ENCODE measurements around the gene ADCY9. TPM values are rescaled to one million over a fixed set of nuclear protein-coding genes. Genes with fewer than 3 reads are reported as not detected.

Gene ADCY9
- total RNA-seq, 2 donors from 2014 or later: 31.5 to 42.2 TPM

DNA sequence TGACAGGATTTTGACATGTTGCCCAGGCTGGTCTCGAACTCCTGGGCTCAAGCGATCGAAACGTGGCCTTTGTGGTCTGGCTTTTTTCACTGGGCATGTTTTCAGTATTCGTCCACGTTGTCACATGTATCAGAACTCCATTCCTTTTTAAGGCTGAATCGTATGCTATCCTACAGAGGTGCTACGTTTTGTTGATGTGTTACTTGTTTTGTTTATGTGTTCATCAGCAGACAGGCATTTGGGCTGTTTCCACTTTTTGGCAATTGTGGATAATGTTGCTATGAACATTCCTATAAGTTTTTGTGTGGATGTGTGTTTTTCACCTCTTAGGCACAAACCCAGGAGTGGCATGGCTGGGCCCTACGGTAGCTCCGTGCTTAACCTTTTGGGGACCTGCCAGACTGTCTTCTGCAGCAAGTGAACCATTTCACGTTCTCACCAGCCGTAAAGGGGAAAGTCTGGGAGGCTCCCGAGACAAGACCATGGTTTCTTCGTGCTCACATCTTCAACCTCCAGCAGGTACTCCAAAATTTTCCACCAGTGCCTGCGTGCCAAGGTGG, 26.9 kb downstream of the ADCY9 start:
- Histone ChIP-seq H3K4me3 (no peak overlapping the region), H3K4me1 (peaks cover 0 to 34% of the 10 kb centered on the region in 2 donors), H3K27me3 (no peaks in the 10 kb centered on the region), H3K27ac (peak overlapping the region; percentile 81 to 86), H3K9me3 (no peaks in the 10 kb centered on the region), H3K36me3 (no peaks in the 10 kb centered on the region)
- no peak for DNase-seq (ENCODE audit: low spot score)
- TF ChIP-seq CTCF (IDR thresholded peaks at IDR 0.05): no peak

DNA sequence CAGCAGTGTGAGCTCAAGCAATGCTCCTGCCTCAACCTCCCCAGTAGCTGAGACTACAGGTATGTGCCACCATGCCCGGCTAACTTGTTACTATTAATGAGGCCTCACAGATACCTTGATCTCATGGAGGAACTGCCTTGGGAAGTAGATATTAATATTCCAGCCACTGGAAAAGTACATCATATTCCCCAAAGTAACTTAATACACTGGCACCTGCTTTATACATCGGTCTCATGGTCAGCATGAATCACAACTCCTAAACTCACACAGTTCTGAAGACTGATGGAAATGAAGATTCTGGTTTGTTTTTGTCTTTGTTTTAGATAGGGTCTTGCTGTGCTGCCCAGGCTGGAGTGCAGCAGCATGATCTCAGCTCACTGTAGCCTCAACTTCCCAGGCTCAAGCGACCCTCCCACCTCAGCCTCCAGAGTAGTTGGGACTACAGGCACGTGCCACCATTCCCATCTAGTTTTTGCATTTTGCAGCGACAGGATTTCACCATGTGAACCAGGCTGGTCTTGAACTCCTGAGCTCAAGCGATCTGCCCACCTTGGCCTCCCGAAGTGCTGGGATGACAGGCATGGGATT, 28.2 kb downstream of the ADCY9 start:
- DNase-seq (ENCODE audit: low spot score): no peak
- H3K27ac ChIP-seq: no peak overlapping the region
- H3K4me3 ChIP-seq: no peak overlapping the region
- H3K4me1 ChIP-seq: peaks cover 0 to 29% of the 10 kb centered on the region in 2 donors
- H3K27me3 ChIP-seq: no peaks in the 10 kb centered on the region
- TF ChIP-seq CTCF (IDR thresholded peaks at IDR 0.05): no peak
- H3K9me3 ChIP-seq: no peaks in the 10 kb centered on the region
- H3K36me3 ChIP-seq: no peaks in the 10 kb centered on the region

- H3K36me3 ChIP-seq: no peaks in the 10 kb centered on the region
- TF ChIP-seq CTCF (IDR thresholded peaks at IDR 0.05): no peak
- H3K4me3 ChIP-seq: no peak overlapping the region
- peak overlapping the region; percentile 44 to 62 for H3K27ac ChIP-seq
- no peaks in the 10 kb centered on the region for H3K9me3 ChIP-seq
- peaks cover 0 to 29% of the 10 kb centered on the region in 2 donors for H3K4me1 ChIP-seq
- H3K27me3 ChIP-seq: no peaks in the 10 kb centered on the region
- DNase-seq (ENCODE audit: low spot score): no peak
Observed at GRCh38 chr16:4087099-4087885, 28.9 kb downstream of the ADCY9 start.

DNA sequence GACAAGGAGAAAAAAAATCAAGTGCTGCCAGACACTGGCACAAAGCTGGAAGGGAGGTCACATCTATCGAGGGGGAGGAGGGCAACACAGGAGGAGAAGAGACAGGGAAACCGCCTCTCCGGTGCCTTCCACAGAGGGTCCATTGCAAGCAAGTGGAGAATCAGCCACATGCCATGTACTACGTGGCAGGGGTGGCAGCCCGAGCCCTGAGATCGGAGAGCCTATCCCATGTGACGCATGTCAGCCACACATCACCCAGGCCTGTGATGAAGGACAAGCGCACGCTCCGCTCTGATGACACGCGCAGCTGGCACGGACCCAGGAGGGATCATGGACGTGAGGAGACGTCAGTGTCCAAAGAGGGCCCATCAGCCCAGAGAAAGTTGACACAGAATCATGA, 30.1 kb downstream of the ADCY9 start:
- peak; percentile 67 for DNase-seq (ENCODE audit: low spot score)
- Histone ChIP-seq H3K4me1 (peaks cover 0 to 21% of the 10 kb centered on the region in 2 donors), H3K4me3 (no peak overlapping the region)

DNA sequence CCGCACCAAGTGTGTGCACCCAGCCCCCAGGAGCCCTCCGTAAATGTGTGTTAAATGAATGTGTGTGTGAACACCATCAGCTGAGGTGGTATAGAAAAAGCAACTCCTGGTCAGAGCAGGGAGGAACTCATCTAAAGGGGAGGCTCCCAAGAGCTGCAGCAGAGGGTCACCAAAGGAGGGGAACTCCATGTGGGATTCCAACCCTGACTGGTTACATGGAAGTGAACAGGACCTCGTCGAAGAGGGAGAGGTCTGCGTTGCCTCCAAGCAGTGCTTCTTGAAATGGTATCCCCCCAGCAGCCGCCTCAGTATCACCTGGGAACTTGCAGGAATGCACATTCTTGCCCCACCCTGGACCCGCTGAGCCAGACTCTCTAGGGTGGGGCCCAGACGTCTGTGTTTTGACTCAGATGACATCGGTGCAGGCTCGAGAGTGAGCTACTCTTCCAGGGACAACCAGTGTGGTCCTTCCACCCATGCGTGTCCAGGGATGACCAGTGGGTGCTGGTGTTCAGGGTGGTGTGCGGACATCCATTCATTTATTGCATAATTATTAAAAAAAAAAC, 30.8 kb downstream of the ADCY9 start:
- DNase-seq (ENCODE audit: low spot score): peak; percentile 49
- Histone ChIP-seq H3K27me3 (no peaks in the 10 kb centered on the region), H3K9me3 (no peaks in the 10 kb centered on the region), H3K4me1 (peaks cover 0 to 14% of the 10 kb centered on the region in 2 donors), H3K27ac (peak overlapping the region; percentile 44 to 71), H3K36me3 (no peaks in the 10 kb centered on the region), H3K4me3 (no peak overlapping the region)
- no peak for TF ChIP-seq CTCF (IDR thresholded peaks at IDR 0.05)

More for the DNA sequence above, 30.1 kb downstream of the ADCY9 start:
- H3K27me3 ChIP-seq: no peaks in the 10 kb centered on the region
- TF ChIP-seq CTCF (IDR thresholded peaks at IDR 0.05): no peak
- H3K9me3 ChIP-seq: no peaks in the 10 kb centered on the region
- H3K27ac ChIP-seq: peak overlapping the region; percentile 44 to 71
- H3K36me3 ChIP-seq: no peaks in the 10 kb centered on the region

Data from right atrium auricular region (tissue), 2 donors.